ENCODE results near the gene SLC39A7.

DNA sequence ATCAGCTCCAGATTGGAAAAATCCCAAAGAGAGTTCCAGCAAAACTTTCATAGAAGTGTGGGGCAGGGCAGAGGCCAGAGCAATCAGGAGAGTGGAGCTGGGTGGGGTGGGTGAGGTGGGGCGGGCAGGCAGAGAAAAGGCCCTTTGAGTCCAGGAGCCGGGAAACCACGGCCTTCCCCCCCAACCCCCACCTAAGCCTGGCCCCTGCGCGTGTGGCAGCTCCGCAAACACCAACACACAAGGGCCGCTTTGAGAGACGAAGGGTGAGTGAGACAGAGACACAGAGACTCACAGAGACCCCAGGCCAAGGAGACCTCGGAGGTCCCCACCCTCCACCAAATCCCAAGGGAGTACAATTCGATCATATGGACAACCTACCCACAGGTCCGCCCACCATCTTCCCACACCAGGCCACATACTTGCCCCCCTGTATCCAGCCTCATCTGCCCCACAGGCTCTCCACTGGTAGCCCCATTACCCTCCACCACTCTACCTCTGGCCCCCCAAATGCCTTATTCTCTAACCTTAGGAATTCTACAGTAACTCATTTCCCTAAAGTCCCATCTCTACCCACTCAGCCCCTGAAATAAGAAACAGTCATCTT lies 10.1 kb upstream of the SLC39A7 start:
- no peak for TF ChIP-seq EZH2 (IDR thresholded peaks at IDR 0.05; ENCODE audit: borderline replicate concordance, low read length)
- TF ChIP-seq, protein P1, sequence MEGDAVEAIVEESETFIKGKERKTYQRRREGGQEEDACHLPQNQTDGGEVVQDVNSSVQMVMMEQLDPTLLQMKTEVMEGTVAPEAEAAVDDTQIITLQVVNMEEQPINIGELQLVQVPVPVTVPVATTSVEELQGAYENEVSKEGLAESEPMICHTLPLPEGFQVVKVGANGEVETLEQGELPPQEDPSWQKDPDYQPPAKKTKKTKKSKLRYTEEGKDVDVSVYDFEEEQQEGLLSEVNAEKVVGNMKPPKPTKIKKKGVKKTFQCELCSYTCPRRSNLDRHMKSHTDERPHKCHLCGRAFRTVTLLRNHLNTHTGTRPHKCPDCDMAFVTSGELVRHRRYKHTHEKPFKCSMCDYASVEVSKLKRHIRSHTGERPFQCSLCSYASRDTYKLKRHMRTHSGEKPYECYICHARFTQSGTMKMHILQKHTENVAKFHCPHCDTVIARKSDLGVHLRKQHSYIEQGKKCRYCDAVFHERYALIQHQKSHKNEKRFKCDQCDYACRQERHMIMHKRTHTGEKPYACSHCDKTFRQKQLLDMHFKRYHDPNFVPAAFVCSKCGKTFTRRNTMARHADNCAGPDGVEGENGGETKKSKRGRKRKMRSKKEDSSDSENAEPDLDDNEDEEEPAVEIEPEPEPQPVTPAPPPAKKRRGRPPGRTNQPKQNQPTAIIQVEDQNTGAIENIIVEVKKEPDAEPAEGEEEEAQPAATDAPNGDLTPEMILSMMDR (IDR thresholded peaks at IDR 0.05; ENCODE audit: low read length) = no peak
